ENCODE measurements around the gene LINC00305. TPM values are rescaled to one million over a fixed set of nuclear protein-coding genes. Genes with fewer than 3 reads are reported as not detected.

LINC00305 gene
- total RNA-seq, 1 experiment from 2014 or later, result not detected

DNA sequence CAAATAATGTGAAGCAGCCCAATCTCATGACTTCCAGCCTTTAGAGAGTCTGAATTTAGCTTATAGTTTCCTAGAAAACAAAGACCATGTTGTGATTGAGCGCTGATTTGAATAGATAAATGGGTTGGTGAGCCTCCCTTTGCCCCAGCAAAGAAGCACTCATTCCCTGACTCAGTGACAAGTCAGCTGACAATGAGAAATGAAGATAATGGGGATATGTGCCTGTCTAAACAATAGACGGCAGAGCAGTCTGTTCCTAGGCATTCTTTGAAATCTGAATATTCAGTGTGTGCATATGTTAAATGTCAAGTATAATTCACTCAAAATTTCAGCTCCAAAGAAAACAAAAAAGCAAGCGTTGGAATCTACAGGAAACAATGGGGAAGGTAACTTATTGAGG, 34.8 kb upstream of the LINC00305 start:
- Mint-ChIP-seq H3K4me3 (ENCODE audit: unreplicated experiment) (no peak overlapping the region), H3K27me3 (ENCODE audit: insufficient read depth, unreplicated experiment) (peaks cover 3% of the 10 kb centered on the region), H3K36me3 (ENCODE audit: insufficient read depth, unreplicated experiment) (no peaks in the 10 kb centered on the region), H3K9me3 (ENCODE audit: unreplicated experiment) (no peaks in the 10 kb centered on the region), H3K4me1 (ENCODE audit: low read depth, unreplicated experiment) (no peaks in the 10 kb centered on the region), H3K27ac (ENCODE audit: unreplicated experiment) (no peak overlapping the region)
- Histone ChIP-seq H3K4me3 (ENCODE audit: low read depth, low read length) (no peak overlapping the region), H3K27me3 (replicated peaks; ENCODE audit: control insufficient read depth, insufficient read depth, low read length) (no peaks in the 10 kb centered on the region), H3K36me3 (ENCODE audit: control insufficient read depth, insufficient read depth, low read length) (no peaks in the 10 kb centered on the region), H3K9me3 (no peaks in the 10 kb centered on the region), H3K4me1 (no peaks in the 10 kb centered on the region)
- TF ChIP-seq, protein P1, sequence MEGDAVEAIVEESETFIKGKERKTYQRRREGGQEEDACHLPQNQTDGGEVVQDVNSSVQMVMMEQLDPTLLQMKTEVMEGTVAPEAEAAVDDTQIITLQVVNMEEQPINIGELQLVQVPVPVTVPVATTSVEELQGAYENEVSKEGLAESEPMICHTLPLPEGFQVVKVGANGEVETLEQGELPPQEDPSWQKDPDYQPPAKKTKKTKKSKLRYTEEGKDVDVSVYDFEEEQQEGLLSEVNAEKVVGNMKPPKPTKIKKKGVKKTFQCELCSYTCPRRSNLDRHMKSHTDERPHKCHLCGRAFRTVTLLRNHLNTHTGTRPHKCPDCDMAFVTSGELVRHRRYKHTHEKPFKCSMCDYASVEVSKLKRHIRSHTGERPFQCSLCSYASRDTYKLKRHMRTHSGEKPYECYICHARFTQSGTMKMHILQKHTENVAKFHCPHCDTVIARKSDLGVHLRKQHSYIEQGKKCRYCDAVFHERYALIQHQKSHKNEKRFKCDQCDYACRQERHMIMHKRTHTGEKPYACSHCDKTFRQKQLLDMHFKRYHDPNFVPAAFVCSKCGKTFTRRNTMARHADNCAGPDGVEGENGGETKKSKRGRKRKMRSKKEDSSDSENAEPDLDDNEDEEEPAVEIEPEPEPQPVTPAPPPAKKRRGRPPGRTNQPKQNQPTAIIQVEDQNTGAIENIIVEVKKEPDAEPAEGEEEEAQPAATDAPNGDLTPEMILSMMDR (IDR thresholded peaks at IDR 0.05; ENCODE audit: insufficient read depth in 1 of 2, low read depth in 1 of 2, low read length in 1 of 2, severe bottlenecking in 1 of 2, unreplicated experiment in 1 of 2), result no peak
- POLR2A ChIA-PET, result no interaction called here
- intact Hi-C loops (cut with micrococcal nuclease; ENCODE audit: unreplicated experiment), result no loop called here
- CTCF ChIA-PET, result no interaction called here
- DNase-seq, result no peak
- BruUV-seq (replicated peaks), result no TSS peak

DNA sequence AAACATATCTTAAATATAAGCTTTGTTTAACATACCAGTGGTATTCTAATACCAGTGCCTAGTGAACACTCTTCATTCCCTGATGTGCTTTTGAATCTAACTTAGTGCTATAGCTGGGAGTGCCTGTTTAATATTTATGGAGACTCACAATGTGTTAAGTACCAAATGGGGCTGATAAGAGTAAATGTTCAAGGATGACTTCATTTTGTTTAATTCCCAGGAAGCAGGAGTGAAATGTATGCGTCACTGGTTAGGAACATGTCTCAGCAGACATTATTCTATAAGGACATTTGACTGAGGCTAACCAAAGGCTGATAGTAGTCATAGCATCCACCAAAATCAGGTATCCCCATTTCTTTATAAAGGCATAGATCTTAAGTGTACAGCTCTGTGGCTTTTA, 31.7 kb upstream of the LINC00305 start:
- no peaks in the 10 kb centered on the region for H3K36me3 Mint-ChIP-seq (ENCODE audit: insufficient read depth, unreplicated experiment)
- Histone ChIP-seq H3K4me3 (ENCODE audit: low read depth, low read length) (no peak overlapping the region), H3K9me3 (no peaks in the 10 kb centered on the region), H3K36me3 (ENCODE audit: control insufficient read depth, insufficient read depth, low read length) (no peaks in the 10 kb centered on the region), H3K27me3 (replicated peaks; ENCODE audit: control insufficient read depth, insufficient read depth, low read length) (no peaks in the 10 kb centered on the region), H3K4me1 (no peaks in the 10 kb centered on the region)
- no peak overlapping the region for H3K27ac Mint-ChIP-seq (ENCODE audit: unreplicated experiment)
- no TSS peak for BruUV-seq (replicated peaks)
- H3K27me3 Mint-ChIP-seq (ENCODE audit: insufficient read depth, unreplicated experiment), result no peaks in the 10 kb centered on the region
- intact Hi-C loops (cut with micrococcal nuclease; ENCODE audit: unreplicated experiment), result no loop called here
- no peak for DNase-seq
- TF ChIP-seq, protein P1 (IDR thresholded peaks at IDR 0.05; ENCODE audit: insufficient read depth in 1 of 2, low read depth in 1 of 2, low read length in 1 of 2, severe bottlenecking in 1 of 2, unreplicated experiment in 1 of 2), result no peak
- H3K4me3 Mint-ChIP-seq (ENCODE audit: unreplicated experiment), result no peak overlapping the region
- ChIA-PET POLR2A (no interaction called here), CTCF (no interaction called here)
- no peaks in the 10 kb centered on the region for H3K9me3 Mint-ChIP-seq (ENCODE audit: unreplicated experiment)
- no peaks in the 10 kb centered on the region for H3K4me1 Mint-ChIP-seq (ENCODE audit: low read depth, unreplicated experiment)

DNA sequence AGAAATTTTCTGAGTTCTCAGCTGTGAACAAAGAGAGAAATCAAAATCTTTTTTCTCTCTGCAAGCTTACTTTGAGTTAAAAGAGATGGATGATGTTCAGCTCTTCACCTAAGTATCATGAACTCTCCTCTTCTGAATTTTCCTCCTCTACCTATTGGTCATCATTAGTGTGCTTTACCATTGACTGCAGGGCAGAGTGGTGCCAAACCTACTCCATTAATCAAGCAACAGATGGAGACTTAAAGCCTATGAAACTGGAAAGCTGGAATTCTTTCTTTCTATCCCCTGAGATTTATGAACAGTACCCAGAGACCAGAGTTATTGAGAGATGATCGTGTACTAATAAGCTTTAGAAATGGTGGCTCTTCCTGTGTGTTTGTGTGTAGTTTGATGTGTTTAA, 31.3 kb upstream of the LINC00305 start:
- no peak overlapping the region for H3K27ac Mint-ChIP-seq (ENCODE audit: unreplicated experiment)
- no peaks in the 10 kb centered on the region for H3K36me3 ChIP-seq (ENCODE audit: control insufficient read depth, insufficient read depth, low read length)
- H3K4me3 Mint-ChIP-seq (ENCODE audit: unreplicated experiment), result no peak overlapping the region
- TF ChIP-seq, protein P1 (IDR thresholded peaks at IDR 0.05; ENCODE audit: insufficient read depth in 1 of 2, low read depth in 1 of 2, low read length in 1 of 2, severe bottlenecking in 1 of 2, unreplicated experiment in 1 of 2), result no peak
- no peaks in the 10 kb centered on the region for H3K27me3 Mint-ChIP-seq (ENCODE audit: insufficient read depth, unreplicated experiment)
- ChIA-PET CTCF (no interaction called here), POLR2A (no interaction called here)
- no peak for DNase-seq
- H3K36me3 Mint-ChIP-seq (ENCODE audit: insufficient read depth, unreplicated experiment), result no peaks in the 10 kb centered on the region
- H3K9me3 Mint-ChIP-seq (ENCODE audit: unreplicated experiment), result no peaks in the 10 kb centered on the region
- H3K4me1 Mint-ChIP-seq (ENCODE audit: low read depth, unreplicated experiment), result no peaks in the 10 kb centered on the region
- intact Hi-C loops (cut with micrococcal nuclease; ENCODE audit: unreplicated experiment), result no loop called here
- no peaks in the 10 kb centered on the region for H3K4me1 ChIP-seq
- no peak overlapping the region for H3K4me3 ChIP-seq (ENCODE audit: low read depth, low read length)
- no TSS peak for BruUV-seq (replicated peaks)
- no peaks in the 10 kb centered on the region for H3K9me3 ChIP-seq
- H3K27me3 ChIP-seq (replicated peaks; ENCODE audit: control insufficient read depth, insufficient read depth, low read length), result no peaks in the 10 kb centered on the region

Measured in Caco-2 (cell line).